ENCODE data around the gene NOTCH3. TPM values are rescaled to one million over a fixed set of nuclear protein-coding genes. Genes with fewer than 3 reads are reported as not detected.

Gene NOTCH3
- total RNA-seq, 1 experiment from 2014 or later: 0.97 TPM

DNA sequence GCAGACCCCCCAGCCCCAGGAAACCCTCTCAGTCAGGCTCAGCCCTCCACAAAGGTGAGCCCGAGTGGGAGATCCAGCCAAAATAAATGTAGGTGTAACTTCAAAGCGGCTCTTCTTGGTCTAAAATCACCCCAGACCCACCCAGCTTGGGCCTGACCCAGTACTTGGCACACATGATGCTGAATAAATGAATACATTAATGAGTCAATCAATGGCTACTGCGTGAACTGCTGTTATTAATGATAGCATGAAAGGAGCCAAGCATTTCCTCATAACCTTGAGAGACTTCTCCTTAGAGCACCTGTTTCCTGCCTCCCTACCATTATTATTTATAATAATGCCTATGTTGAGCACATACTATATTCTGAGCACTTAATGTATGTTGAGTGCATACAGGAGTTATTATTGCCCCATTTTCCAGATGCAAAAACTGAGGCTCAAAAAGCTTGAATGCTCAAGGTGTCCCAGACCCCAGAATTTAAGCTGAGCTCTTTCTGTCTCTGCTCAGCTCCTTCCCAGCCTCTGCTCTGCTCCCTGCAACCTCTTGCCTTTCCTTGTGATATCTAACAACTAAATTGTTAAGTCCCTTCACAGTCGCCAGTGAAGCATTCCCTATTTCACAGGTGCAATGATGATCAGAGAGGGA is 4.3 kb downstream of the NOTCH3 start:
- DNase-seq (ENCODE audit: low read depth): no peak

DNA sequence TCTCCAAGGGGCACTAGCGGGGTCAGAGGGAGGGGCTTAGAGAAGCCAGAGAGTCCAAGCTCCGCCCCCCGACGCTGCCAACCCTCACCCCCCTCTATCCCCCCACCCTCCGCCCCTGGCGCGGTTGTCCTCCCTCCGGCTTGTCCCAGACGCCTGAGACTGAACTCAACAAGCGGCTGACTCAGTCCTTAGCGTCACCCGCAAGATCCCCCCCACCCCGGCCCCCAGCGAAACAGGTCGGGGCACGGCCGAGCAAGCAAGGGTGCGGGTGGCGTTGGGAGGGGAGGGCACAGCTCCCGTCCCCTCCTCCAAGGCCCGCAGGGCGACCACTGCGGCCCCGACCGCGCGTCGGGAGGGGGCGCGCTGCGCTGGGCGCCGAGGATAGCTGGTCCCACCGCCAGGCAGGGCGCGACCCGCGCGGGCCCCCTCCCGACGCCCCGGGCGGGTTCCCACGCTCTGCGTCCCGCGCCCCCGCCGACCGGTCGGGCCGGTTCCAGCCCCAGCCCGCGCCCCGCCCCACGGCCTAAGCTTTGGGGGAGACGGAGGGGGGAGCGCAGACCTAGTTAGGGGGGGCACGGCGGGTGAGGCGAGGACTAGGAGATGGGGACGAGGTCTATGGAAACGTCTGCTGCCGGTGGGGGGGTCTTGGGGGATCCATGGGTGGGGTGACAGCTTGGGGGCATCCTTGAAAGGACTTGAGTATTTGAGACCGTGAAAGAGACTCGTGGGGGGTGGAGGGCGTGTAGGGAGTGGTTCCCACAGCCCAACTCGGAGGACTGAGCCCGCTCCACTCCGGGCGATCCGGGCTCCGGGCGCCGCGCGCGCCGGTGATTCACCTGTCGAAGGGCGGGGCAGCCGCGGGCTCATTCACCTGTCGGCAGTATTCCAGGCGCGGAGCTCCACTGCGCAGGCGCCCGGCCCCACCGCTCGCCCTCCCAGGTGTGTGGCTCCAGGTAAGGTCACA is 5.1 kb downstream of the NOTCH3 start:
- DNase-seq (ENCODE audit: low read depth): peak; percentile 72

- DNase-seq (ENCODE audit: low read depth): peak; percentile 57
Observed at GRCh38 chr19:15194938-15195337, 5.9 kb downstream of the NOTCH3 start.

- DNase-seq (ENCODE audit: low read depth): no peak
Observed at GRCh38 chr19:15191982-15192381, 8.8 kb downstream of the NOTCH3 start.

DNA sequence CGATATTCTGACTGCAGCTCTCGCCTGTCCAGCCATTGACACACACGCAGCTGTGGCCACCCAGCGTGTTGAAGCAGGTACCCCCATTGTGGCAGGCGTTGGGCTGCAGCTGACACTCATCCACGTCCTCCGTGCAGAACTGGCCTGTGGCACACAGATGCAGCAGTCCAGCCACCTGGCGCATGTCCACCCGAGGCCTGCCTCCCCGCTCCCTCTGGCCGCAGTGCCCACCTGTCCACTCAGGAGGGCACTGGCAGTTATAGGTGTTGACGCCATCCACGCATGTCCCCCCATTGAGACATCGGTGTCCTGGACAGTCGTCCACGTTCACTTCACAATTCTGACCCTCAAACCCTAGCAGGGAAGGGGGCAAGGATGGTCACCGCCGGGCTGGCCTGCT is 9.3 kb downstream of the NOTCH3 start:
- no peak for DNase-seq (ENCODE audit: low read depth)

- no peak for DNase-seq (ENCODE audit: low read depth)
Observed at GRCh38 chr19:15188851-15189250, 11.9 kb downstream of the NOTCH3 start.

DNA sequence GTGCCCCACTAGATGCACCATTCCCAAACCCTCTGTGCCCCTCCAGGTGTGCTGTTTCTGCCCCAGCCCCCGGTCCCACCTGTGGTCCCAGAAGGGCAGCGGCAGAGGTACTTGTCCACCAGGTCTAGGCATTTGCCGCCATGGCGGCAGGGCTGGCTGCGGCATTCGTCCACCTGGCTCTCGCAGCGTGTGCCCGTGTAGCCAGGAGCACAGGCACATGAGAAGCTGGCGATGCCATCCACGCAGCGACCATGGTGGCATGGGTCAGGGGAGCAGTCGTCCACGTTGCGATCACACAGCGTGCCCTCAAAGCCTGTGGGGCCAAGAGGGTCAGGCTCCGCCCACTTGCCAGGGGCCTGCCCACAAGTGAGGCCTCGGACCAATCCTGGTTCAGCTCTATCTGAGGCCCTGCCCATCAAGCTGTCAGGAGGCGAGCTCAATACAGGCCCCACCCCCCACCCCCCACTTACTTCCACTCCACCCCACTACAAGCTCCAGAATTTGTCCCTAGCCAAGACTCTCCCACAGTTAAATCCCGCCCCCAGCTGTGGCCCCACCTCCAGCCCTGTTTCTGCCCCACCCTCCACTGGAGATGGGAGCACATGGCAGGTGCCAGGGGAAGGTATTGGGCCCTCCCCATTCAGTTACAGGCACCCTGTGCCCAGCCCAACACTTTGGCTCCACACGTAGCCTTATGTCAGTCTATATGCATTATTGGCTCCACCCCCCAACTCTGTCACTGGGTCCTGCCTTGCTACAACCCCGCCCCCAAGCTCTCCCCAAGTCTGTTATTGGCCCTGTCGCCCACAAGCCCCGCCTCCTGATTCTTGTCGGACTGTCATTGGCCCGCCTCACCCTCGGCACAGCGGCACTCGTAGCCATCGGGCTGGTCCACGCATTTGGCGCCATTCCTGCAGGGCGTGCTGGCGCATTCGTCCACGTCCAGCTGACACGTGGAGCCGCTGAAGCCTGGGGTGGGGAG is 13.5 kb downstream of the NOTCH3 start:
- DNase-seq (ENCODE audit: low read depth): no peak

DNA sequence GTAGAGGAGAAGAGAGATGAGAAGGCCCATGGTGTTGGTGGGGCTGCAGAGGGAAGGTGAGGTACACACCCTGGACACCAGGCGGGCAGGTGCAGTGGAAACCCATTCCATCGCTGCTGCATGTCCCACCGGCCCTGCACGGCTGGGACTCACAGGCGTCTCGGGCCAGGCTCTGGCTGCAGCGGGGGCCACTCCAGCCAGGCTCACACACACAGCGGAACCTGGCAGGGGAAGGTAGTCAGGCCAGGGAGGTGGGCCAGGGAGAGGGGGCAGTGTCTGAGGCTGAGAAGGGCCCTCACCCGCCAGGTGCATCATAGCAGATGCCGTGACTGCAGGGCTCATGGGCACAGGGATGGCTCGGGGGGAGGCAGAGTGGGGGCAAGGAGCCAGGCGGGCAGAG is 15.6 kb downstream of the NOTCH3 start:
- DNase-seq (ENCODE audit: low read depth): no peak

DNA sequence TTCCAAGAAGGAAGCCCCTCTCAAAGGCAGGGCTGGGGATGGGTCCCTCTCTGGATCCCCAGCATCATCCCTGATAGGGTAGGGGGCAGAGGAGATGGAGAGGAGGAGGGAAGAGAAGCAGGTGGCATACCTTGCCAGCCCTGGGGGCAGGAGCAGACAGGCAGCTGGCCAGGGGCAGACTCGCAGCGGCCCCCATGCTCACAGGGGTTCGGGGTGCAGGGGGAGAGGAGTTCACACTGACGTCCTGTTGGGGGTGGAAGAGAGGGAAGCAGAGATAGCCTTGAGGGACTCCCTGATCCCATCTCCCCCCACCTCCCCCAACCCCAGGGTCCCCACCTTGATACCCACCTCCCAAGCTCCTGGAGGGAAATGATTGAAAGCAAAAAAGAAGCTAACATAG is 16.0 kb downstream of the NOTCH3 start:
- no peak for DNase-seq (ENCODE audit: low read depth)

DNA sequence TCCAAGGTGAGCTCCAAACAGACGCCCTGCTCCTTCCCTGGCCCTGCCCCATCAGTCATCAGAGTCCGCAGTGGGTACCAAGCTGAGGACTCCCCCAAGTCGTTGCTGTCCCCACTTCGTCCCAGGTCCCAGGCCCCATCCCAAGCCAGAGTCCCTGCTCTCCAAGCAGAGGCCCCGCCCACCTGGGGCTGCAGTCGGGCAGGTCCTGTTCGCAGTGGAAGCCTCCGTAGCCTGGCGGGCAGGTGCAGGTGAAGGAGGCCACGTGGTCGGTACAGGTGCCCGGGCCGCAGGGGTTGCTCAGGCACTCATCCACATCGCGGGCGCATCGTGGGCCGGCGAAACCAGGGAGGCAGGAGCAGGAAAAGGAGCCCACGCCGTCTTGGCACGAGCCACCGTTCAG is 19.4 kb downstream of the NOTCH3 start:
- no peak for DNase-seq (ENCODE audit: low read depth)

DNA sequence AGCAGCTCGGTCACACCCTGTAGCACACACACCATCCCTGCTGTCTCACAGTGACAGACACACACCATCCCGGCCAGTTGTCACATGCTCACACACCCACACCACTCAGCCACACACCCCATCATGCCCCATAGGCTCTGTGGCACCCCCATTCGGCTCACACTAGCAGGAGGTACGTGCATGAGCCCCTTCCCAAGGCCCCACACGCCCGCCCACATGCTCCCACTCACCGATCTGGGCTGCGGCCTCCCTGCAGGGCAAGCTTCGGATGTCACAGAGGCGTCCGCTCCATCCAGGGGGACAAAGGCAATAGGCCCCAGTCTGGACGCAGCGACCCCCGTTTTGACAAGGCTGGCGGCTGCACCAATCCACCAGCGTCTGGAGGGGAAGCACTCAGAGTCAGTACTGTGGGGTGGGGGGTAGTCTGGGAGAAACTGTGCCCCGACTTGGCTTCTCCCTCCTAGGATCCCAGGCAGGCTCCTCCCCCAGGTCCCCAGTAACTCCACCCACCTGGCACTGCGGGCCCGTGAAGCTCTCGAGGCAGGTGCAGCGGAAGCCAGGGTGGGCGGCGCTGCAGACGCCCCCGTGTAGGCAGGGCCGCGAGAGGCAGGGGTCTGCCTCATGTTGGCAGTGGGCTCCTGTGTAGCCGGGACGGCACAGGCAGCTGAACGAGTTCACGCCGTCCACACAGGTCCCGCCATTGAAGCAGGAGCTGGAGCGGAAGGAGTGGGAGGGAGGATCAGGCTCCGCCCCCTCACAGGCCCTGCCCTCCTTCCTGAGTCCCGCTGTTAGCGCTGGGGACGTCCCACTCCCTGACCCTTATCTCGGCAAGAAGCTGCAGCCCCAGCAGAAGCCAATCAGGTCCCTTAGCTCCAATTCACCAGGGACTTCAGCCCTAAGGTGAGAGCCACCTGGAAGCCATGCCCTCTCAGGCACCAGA is 20.1 kb downstream of the NOTCH3 start:
- no peak for DNase-seq (ENCODE audit: low read depth)

- no peak for DNase-seq (ENCODE audit: low read depth)
Observed at GRCh38 chr19:15178629-15179308, 22.0 kb downstream of the NOTCH3 start.

GRCh38 chr19:15177269-15178116 is 23.3 kb downstream of the NOTCH3 start:
- DNase-seq (ENCODE audit: low read depth): peak; percentile 88

GRCh38 chr19:15175609-15176008 is 25.2 kb downstream of the NOTCH3 start:
- DNase-seq (ENCODE audit: low read depth): no peak

GRCh38 chr19:15173746-15174404 is 26.9 kb downstream of the NOTCH3 start:
- no peak for DNase-seq (ENCODE audit: low read depth)

DNA sequence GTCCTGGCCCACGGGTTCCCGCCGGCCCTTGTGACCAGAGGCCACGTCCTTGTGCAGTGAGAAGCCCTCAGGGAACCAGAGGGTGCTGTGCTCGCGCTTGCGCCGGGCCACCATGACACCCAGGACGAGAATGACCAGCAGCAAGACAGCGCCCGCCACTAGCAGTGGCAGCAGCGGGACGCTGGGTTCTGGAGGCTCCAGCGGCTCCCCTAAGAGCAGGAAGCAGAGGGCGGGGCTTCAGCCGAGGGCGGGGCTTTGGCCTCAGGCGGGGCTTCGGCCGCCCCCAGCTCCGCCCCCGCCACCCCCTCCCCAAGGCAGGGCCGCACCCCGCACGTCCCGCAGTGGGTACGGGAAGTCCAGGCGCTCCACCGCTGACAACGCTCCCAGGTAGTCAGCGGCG is 30.4 kb downstream of the NOTCH3 start:
- no peak for DNase-seq (ENCODE audit: low read depth)

DNA sequence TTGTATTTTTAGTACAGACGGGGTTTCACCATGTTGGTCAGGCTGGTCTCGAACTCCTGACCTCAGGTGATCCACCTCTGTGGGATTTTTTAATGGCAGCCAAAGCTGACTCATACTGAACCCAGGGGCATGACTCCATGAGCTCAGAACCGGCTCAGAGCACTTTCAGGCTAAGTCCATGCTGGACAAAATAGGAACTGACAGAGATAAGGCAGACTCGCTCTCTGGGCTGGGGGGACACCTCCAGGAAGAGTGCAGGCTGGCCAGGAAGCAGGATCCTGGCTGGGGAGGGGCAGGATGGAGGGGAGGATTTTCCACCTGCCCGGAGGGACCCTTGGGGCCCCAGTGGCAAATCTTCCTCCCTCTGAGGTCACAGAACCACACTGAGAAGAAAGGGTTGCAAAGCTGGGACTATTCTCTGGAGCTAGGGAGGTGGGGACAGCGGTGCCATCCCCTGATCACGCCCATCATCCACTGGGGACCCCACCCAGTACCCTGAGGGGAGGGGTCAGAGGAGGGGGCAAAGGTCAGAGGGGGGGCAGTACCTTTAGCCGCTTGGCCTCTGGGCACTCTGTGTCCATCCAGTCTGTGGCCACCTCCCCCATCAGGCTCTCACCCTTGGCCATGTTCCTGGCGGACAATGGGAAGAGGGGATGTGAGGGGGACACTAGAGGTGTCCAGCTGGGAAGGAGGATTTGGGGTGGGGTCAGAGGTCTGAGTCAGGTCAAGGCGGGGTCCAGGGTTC is 31.1 kb downstream of the NOTCH3 start:
- DNase-seq (ENCODE audit: low read depth): no peak

GRCh38 chr19:15166700-15167099 is 34.1 kb downstream of the NOTCH3 start:
- DNase-seq (ENCODE audit: low read depth): no peak

All from Daoy (cell line).